GM19395 (cell line): ENCODE measurements around the gene EMC8.
"Not testable (repeated sequence)": the region's sequence is repeated elsewhere in the genome, so short reads cannot be mapped to it uniquely, and the experiment has no call there.

ENCODE experiments used
- ATAC-seq: cut with Tn5 transposase; IDR thresholded peaks from one replicate; pipeline ENCODE4 v1.9.1; 2021; ENCODE audit warnings: mild to moderate bottlenecking, moderate library complexity; ENCODE audit not compliant: unreplicated experiment

EMC8 gene

DNA sequence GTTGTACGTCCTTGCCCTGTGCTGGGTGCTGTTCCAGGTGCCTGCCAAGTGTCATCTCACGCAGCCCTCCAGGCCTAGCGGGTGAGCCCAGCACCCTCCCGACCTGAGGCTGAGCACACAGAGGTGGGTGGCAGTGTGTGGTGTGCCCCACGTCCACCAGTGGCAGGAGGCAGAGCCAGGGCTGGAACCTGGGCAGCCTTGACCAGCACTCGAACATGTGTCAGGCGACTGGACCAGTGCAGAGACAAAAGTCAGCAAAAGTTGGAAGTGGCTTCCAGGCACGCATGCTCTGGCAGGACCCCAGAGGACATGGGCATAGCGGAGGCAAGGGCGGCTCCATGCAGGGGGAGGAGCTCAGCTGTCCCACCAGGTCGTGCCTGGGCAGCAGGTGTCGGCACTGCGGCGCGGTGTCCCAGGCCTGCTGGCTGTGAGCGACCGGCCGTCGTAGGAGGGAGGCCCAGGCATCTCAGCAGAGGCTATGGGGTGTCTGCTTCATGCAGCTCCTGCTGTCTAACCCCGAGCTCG lies 35.9 kb upstream of the EMC8 start:
- no peak for ATAC-seq

DNA sequence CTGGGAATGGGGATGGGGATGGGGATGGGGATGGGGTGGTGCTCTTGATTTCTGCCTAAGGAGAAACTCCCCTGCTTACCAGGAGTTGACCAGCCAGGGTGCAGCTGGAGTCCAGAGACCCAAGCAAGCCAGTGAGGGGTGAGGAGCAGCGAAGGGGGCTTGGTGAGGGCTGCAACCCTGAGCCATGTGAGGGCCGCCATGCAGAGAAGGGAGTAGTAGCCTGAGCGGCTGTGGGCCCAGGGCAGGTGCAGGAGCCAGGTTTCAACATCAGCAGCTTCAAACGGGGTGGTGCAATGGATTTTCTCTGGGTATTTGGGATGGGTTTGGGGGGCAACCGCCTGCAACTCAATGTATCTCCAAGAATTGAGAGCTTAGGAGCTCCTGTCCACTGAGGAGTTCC lies 35.4 kb upstream of the EMC8 start:
- ATAC-seq: no peak

DNA sequence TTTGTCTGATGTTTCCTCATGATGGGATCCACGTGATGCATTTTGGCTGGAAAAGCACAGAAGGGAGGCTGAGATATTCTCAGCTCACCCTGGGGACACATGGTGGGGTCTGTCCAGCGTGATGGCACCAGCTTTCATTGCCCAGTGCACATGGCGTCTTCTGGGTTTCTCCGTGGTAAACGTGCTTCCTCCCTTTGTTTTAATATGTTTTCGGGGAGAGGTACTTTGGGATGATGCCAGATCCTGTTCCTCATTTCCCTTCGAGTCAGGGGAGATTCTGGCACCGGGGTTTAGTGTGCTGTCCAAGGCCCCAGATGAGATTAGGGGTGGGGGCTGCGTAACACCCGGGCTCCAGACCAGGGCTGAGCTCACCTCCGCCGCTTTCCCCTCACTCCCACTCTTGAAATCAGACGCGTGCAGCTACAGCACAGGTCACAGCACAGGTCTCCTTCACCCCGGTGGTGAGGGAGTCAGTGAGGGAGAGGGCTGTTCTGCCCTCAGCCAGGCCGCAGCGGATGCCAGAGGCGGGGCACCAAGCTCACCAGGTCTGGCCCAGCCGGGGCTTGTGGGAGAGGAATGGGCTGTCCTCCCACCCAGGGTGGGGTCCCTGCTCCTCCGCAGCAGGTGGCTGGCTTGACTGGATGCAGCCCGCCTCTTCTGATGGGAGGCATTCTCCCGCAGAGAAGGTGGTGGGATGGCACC lies 34.0 kb upstream of the EMC8 start:
- ATAC-seq: no peak

DNA sequence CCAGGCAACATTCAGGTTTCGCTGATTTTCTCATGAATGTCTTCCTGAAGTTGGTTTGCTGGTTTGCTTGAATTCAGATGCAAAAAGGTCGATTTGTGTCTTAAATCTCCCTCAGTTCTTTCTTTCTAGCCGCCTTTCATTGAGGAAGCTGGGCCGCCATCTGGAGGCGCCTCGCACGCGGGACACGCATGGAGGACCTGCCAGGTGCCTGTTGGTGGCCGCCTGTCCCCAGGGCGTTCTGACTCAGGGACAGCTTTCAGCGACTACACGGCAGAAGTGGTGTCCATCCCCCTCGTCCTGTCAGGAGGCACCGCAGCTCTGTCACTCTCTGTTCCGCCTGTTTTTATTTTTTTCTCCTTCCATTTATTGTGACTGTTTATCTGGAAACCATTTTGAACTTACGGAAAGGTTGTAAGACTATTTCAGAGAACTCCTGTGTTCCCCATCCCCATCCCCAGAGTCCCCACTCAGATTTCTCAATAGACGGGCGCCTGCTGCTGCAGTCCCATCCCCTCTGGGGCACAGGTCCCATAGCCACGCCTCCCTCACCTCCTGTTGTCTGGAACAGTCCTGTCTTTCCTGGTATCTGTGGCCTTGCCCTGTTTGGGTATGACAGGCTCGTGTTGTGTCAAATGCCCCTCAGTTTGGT lies 33.4 kb upstream of the EMC8 start:
- ATAC-seq: no peak

DNA sequence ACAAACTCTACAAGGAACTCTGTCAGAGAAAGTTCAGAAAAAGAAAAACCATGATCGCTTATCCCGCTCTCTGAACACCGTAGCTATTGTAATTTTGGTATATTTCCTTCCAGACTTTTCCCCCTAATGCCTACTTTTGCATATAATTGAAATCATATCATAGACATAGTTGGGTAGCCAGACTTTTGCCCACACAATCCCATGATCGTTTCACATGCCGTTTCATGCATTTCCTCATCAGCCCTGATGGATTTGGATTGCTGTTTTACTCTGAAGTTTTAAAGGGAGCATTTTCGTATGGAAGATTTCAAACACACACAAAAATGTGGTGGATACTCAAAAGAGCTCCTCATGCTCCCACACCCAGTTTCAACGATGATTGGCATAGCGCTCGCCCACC lies 31.5 kb upstream of the EMC8 start:
- ATAC-seq: no peak

DNA sequence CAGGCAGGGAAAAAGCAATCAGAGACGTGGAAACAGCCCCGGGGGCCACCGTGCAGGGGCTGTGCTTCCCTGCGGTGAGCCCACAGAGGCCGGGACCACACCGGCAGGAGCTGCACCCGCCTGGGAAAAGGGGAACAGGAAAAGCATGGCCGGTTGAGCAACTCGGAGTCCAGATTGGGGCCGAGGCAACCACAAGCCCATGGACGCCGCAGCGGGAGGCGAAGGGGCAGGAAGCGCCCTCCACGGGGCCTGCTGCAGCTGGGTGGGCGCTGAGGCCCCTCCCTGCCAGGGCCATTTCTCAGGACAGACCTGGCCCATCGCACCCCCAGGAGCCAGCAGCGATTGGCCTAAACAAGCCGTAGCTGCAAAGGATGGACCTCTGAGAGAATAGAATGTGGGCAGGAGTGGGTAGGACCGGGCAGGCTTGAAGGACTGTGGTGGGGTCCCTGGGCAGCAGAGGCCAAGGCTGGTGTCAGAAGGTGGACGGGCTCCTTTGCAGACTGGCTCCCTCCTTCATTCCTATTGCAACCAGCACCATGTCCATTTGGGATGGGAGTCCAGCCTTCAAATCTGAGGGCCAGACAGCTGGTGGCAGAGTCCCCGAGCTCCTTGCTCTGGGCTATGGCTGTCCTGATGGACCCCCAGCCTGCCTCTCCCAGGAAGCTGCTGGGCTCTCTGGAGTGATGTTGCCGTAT lies 30.6 kb upstream of the EMC8 start:
- ATAC-seq: no peak

DNA sequence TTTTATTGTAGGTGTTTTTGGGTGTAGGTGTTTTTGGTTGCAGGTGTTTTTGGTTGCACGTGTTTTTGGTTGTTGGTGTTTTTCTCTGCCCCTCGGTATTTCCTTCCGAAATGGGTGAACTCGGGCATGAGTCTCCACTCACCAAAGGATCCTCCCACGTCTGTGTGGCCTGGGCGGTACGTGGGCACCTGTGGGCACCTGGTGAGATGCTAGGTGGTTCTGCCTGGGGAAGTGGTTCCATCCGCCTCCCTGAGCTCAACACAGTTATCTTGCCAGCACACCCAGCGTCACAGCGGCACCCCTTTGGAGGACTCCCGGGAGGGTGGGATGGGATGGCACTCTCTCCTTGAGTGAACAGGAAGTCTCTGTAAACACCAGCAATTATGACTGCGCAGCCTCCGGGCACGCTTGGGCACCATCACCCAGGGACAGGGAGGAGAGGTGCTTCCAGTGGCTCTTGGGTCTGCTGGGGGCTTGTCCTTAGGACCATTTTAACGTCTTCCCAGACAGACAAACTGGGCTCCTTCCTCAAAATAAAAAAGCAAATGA lies 29.9 kb upstream of the EMC8 start:
- ATAC-seq: no peak

DNA sequence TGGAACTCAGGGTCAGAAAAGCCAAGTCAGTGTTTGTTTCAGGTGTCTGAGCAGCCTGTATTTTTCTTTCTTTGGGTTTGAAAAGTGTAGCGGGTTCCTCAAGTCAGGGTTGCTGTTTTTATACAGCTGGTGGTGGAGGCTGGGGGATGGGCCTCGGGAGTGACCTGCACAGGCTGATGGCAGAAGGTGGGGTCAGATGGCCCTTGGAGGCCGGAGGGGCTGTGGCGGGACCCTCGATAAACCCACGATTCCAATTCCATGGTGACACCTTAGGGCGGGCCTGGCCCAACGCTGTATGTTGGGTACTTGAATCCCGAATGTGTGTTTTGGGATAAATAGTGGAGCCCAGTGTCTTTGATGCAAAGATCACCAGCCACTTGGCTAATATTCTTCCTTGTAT lies 28.8 kb upstream of the EMC8 start:
- no peak for ATAC-seq

DNA sequence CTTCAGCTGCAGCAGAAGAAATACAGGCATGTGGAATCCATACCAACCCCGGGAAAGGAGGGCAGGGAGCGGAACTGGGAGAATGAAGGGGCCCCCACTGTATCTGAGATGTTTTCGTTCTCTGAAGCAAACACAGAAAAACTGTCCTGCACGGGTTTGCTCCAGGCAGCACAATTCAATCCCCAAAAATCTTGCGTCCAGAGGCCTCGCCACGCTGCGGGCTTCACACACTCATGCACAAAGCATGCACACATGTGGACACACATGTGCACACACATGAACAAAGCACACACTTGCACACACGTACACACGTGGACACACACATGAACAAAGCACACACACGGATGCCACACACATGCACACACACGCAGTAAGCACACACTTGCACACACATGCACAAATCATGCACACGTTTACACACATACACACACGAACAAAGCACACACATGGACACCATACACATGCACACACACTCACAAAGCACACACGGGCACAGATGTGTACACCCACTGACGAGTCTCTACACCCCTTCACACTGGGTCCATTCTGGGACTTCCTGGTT lies 27.4 kb upstream of the EMC8 start:
- ATAC-seq: no peak

DNA sequence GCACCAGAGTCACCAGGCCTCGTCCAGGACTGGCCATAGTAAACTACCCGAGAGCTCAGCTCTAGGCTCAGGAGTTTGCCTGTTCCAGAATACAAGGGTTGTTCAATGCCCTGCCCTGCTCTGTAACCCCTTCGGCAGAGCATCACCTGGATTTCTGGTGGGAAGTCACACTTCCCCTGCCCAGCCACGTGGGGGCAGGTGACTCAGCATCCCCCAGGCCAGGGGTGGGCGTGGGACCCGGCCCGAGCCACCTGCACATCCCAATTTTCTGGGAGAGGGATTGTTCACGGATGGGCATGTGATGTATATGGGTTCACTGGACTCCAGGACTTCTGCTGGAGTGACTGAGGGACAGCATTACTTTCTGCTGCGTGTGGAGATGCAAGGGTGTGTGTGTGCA lies 26.0 kb upstream of the EMC8 start:
- ATAC-seq: no peak

DNA sequence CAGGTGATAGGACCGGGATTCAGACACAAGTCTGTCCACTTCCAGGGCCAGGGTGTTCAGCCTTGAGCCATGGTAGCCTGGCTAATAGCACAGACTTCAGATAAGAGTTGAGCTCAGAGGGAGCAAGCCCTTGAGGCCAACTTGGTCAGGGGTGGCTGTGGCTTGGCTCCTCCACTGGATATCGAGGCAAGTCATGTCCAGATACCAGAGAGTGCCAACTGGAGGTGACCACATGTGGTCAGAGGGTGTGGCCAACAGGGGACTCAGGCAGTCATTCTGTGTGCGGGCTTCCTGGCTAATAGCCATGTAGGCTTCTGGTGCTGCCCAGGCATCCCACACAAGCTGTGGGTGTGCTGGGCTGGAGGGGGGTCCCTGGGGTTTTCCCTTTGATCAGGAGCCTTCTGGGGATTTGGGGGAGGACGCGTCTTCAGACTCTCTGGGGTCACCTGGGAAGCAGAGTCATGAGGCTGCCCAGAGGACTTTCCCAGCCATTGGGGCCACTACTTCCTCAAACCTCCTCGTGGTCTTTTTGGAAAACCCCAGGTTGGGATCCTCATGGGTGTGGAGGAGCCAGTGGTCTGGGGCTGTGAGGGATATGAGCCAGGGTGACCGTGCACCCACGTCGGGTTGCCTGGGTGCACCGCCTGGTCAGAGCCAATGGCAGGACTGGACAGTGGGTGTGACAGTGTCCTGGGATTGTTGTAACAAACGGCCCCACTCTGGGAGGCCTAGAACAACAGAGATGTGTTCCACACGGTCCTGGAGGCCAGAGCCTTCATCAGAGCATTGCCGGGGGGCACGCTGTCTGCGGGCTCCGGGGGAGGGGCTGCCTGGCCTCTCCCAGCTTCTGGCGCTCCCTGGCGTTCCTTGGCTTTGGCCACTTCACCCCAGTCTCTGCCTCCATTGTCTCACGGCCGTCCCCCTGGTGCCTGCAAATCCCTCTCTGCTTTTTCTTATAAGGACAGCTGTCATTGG lies 25.1 kb upstream of the EMC8 start:
- ATAC-seq: no peak

DNA sequence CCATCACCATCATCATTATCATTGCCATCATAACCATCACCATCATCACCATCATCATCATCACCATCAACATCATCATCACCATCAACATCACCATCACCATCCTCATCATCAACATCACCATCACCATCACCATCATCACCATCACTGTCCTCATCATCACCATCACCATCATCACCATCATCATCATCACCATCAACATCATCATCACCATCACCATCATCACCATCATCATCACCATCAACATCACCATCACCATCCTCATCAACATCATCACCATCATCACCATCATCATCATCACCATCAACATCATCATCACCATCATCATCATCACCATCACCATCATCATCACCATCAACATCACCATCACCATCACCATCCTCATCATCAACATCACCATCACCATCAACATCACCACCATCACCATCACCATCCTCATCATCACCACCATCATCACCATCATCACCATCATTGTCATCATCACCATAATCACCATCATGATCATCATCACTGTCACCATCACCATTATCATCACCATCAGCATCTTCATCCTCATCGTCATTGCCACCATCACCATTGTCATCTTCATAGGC lies 24.1 kb upstream of the EMC8 start:
- no peak for ATAC-seq

DNA sequence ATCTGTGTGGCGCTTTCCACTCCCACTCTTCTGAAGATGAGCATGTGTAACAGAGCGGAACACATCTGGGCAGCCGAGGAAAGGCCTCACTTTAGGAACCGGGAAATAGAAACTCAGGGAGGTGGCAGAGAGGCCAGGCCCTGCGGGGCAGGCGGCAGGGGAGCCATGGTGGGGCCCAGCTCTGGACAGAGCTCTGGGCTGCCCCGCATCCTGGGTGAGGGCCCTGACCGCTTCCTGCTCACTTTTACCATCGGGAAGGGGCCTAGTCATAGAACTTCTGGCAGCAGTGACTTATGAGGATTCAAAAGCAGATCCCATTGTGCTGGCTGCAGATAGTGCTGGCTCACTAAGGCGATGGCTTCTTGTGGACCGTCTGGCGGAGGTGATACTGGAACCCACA lies 22.8 kb upstream of the EMC8 start:
- ATAC-seq: no peak

DNA sequence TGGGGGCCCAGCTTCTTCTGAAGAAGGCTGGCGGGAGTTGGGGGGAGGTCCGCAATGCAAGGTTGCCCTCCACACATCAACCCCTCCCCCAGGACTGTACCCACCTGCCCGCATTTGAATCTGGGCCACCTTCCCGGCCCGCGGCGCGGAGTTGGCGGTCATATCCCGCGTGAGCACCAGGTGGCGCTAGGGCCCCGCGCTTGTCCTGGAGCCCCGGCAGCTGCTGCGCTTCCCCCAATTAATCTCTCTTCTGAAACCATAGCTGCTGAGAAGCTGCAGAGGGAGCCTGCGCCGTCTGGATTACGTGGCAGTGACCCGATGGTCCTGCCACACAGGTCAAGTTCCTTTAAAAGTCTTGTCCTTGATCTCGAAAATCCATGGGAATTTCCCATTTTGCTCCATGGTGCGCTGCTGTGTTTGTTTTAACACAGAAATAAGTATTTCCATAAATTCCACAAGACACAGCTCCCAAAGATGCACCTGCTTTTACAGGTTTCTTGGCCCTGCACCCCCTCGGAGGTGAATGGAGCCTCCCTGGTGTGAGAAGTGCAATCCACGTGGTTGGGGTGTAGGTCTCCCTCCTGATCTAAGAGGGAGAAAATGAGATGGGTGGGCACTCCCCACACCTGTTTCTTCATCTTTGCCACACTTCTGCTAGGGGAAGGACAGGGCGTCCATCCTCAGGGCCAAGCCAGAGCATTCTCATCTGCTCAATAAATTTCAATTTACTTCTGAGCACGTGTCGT lies 22.2 kb upstream of the EMC8 start:
- peak; percentile 67 for ATAC-seq

DNA sequence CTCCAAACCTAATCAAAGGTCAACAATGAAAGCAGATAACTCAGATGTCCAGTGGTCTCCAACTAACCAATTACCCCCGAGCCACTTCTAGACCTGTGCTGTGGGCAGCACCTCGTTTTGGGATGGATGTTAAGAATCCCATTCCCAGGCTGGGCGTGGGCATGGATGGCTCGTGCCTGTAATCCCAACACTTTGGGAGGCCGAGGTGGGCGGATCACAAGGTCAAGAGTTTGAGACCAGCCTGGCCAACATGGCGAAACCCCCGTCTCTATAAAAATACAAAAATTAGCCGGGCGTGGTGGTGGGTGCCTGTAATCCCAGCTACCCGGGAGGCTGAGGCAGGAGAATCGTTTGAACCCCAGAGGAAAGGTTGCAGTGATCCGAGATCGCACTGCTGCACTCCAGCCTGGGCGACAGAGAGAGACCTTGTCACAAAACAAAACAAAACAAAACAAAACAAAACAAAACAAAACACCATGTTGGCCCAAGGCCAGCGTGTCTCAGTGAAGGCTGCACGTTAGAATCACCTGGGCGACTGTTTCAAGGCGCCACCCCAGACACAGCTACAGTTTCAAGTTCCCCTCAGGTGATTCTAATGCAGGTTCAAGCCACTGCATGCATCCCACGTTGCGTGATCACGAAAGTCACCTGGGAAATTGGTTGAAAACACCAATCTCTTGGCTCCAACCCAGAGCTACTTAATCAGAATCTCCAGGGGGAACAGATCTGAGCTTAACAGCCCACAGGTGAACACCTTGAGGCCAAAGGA lies 21.4 kb upstream of the EMC8 start:
- ATAC-seq: no peak

DNA sequence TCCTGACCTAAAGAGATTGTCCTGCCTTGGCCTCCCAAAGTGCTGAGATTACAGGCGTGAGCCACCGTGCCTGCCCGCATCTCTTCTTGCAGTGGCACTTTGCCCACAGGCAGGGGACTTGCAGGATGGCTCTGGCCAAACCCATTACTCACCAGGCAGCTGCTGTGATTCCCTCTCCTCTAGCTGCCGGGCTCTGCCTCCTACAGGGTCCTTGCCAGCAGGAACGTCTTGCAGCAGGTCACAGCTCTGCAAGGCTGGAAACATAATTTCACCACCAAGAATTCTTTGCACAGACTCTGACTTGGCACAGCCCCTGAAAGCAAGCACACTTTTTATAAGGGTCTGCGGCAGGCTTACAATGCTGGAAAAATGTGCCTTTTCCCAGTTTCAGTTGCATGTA lies 20.4 kb upstream of the EMC8 start:
- no peak for ATAC-seq

DNA sequence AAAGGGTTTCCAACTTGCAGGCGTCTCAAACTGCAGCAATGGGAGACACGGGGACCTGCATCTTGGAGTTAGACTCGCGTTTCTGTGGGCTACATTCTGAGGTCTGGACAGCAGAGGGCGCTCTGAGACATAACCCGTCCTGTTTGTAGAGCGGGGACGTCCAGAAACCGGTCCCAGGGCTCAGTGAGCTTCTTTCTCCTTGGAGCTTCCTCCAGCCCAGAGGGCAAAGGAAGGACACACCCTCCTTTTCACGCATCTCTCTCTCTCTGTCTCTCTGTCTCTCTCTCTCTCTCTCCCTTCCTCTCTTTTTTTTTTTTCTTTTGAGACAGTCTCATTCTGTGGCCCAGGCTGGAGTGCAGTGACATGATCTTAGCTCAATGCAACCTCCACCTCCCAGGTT lies 19.9 kb upstream of the EMC8 start:
- no peak for ATAC-seq

DNA sequence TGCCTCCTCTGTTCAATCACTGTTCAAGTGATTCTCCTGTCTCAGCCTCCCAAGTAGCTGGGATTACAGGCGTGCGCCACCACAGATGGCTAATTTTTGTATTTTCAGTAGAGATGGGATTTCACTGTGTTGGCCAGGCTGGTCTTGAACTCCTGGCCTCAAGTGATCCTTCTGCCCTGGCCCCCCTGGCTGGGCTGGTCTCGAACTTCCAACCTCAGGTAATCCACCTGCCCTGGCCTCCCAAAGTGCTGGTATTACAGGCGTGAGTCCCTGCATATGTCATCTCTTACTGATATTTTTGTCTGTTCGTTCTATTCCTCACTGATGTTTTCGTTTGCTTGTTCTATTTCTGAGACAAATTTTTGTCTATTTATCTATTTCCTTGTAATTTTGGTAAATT lies 17.9 kb upstream of the EMC8 start:
- not testable (repeated sequence) for ATAC-seq
